GM12878 (cell line): ENCODE data around the gene MRPL30. TPM values are rescaled to one million over a fixed set of nuclear protein-coding genes. Genes with fewer than 3 reads are reported as not detected.

ENCODE experiments used
- BHLHE40 ChIP-seq, 2 experiments: fragments of 450-650 bp in 1 of 2; IDR thresholded peaks; 2 replicates each; pipeline ENCODE4 v1.6.1; 2011 to 2017; ENCODE audit warnings: low read depth in 2 of 2, borderline replicate concordance in 1 of 2, improper control_type of control experiment in 1 of 2, low read length in 1 of 2, mild to moderate bottlenecking in 1 of 2
- CHD4 ChIP-seq: fragments of 200-600 bp; sonication (generic); IDR thresholded peaks from 2 replicates; pipeline ENCODE4 v1.6.1; 2016; ENCODE audit warnings: mild to moderate bottlenecking
- EZH2 ChIP-seq: IDR thresholded peaks from 2 replicates; pipeline ENCODE4 v1.6.1; 2012; ENCODE audit warnings: low read depth, mild to moderate bottlenecking, control low read depth, inconsistent platforms, low read length, borderline replicate concordance; ENCODE audit not compliant: control insufficient read depth
- GABPA ChIP-seq: IDR thresholded peaks from 2 replicates; pipeline ENCODE4 v1.6.1; 2014; ENCODE audit warnings: antibody characterized with exemption, low read depth, mild to moderate bottlenecking, inconsistent platforms
- JUNB ChIP-seq: IDR thresholded peaks from 2 replicates; pipeline ENCODE4 v1.6.1; 2016; ENCODE audit warnings: antibody characterized with exemption, mild to moderate bottlenecking
- MEF2A ChIP-seq: IDR thresholded peaks from 2 replicates; pipeline ENCODE4 v1.6.1; 2011; ENCODE audit warnings: low read depth, mild to moderate bottlenecking, low read length, moderate library complexity; ENCODE audit not compliant: insufficient read depth
- MYC ChIP-seq: IDR thresholded peaks from 2 replicates; pipeline ENCODE4 v1.6.1; 2011; ENCODE audit warnings: mild to moderate bottlenecking, low read length, moderate library complexity, inconsistent platforms; ENCODE audit not compliant: insufficient read depth, insufficient replicate concordance, insufficient read length, severe bottlenecking
- NFIC ChIP-seq: IDR thresholded peaks from 2 replicates; pipeline ENCODE4 v1.6.1; 2012; ENCODE audit warnings: low read depth, mild to moderate bottlenecking, inconsistent platforms, low read length, moderate library complexity
- PML ChIP-seq: IDR thresholded peaks from 2 replicates; pipeline ENCODE4 v1.6.1; 2012; ENCODE audit warnings: low read length, inconsistent platforms
- RELA ChIP-seq: fragments of 450-650 bp; IDR thresholded peaks from 2 replicates; pipeline ENCODE4 v1.8.0; 2014; ENCODE audit warnings: borderline replicate concordance; ENCODE audit not compliant: partially characterized antibody
- SMAD1 ChIP-seq: fragments of 450-650 bp; IDR thresholded peaks from 2 replicates; pipeline ENCODE4 v1.6.1; 2018; ENCODE audit warnings: mild to moderate bottlenecking, low read depth; ENCODE audit not compliant: partially characterized antibody
- SMAD5 ChIP-seq: IDR thresholded peaks from 2 replicates; pipeline ENCODE4 v1.6.1; 2016; ENCODE audit warnings: antibody characterized with exemption, low read depth
- TCF3 ChIP-seq: IDR thresholded peaks from 2 replicates; pipeline ENCODE4 v1.6.1; 2012; ENCODE audit warnings: low read depth, mild to moderate bottlenecking, low read length, borderline replicate concordance; ENCODE audit not compliant: insufficient read depth
- YY1 ChIP-seq: IDR thresholded peaks from 2 replicates; pipeline ENCODE4 v1.6.1; 2011; ENCODE audit warnings: low read depth, mild to moderate bottlenecking, low read length
- polyA plus RNA-seq, 11 experiments: library from polyadenylated mRNA; depleted of rRNA in 4 of 11; unstranded in 6 of 11; stranded (reverse) in 5 of 11; fragments of >200 nt; fragmentation: Nextera tagmentation in 4 of 11; fragmentation: Illumina TruSeq in 1 of 11; extraction: Ambion mirVana in 4 of 11; extraction: Trizol in 1 of 11; gene quantifications; 1 replicate in 1 of 11; 2 replicates in 10 of 11; pipeline versions ENCODE4 v1.2.1 to v1.2.3, GENCODE V29; 2011 to 2016; ENCODE audit warnings: inconsistent platforms in 2 of 11, missing spikeins in 2 of 11, low read depth in 1 of 11
- total RNA-seq, 4 experiments: library from RNA; depleted of rRNA in 3 of 4; stranded (reverse); fragments of >200 nt in 3 of 4; fragmentation: Illumina TruSeq in 1 of 4; extraction: Trizol in 1 of 4; gene quantifications; 2 replicates each; pipeline versions ENCODE4 v1.2.1 to v1.2.3, GENCODE V29; 2013 to 2021
- TF ChIP-seq, protein P1 (sequence below): fragments of 450-650 bp; IDR thresholded peaks from 2 replicates; pipeline ENCODE4 v1.6.1; 2018; ENCODE audit warnings: borderline replicate concordance, mild to moderate bottlenecking; ENCODE audit not compliant: partially characterized antibody
- TF ChIP-seq, protein P2 (sequence below): fragments of 450-650 bp; IDR thresholded peaks from 2 replicates; pipeline ENCODE4 v1.6.1; 2017; ENCODE audit warnings: mild to moderate bottlenecking
- TF ChIP-seq, protein P3 (sequence below): fragments of 450-650 bp; IDR thresholded peaks from 2 replicates; pipeline ENCODE4 v1.6.1; 2016; ENCODE audit warnings: mild to moderate bottlenecking
- TF ChIP-seq, protein P4 (sequence below): fragments of 450-650 bp; IDR thresholded peaks from 2 replicates; pipeline ENCODE4 v1.6.1; 2017; ENCODE audit warnings: mild to moderate bottlenecking, low read depth, inconsistent platforms; ENCODE audit not compliant: poor library complexity, severe bottlenecking
- TF ChIP-seq, protein P5 (sequence below): IDR thresholded peaks from 2 replicates; pipeline ENCODE4 v1.6.1; 2011; ENCODE audit warnings: mild to moderate bottlenecking, low read depth, low read length, moderate library complexity; ENCODE audit not compliant: insufficient replicate concordance

Gene MRPL30
- total and polyA plus RNA-seq, 10 of the 15 experiments (the other 5 are each of a cell fraction or from before 2014, with no cell fraction given): 33.6 to 63.3 (median 40.1) TPM

DNA sequence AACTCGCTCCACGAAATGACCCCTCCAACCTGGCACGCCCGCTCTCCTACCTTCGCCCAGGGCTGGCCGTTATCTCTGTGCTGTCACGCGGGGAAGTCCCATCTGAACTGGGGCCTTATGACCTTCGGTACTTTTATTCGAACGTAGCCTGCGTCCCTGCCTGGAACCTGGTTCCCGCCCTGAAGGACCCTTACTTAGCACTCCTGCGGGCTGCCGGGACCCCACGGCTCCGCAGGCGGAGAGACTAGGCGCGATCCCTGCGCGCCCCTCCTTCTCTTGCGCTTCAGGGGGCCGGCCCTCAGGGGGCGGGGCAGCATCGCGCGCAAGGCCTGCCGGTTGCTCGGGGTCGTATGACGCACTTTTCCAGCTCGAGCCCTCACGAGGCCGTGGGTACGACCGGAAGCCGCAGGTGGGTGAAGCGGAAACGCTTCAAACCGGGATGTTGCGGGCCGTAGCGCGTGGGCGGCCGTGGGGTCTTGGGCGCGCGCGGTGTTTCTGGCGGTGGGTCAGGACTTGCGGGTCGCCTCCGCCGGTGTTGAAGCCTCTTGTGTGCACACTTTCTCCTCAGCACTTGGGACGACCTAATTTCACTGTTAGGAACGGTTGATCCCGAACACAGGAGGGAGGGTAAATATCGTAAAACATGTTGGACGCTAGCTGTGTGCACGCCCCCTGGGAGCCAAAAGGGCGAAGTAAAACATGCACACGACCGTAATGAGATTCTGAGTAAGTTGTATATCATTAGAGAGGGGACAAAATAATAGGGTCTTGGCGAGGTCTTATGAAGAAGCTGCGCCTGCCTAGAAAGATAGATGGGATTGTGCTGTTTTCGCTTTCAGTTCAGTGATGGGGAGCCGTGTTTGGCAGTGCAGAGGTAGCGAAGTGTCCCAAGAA is 26.1 kb upstream of the MRPL30 start, which contains the start of the genes LIPT1 and TSGA10 (continued):
- TF ChIP-seq, protein P1, sequence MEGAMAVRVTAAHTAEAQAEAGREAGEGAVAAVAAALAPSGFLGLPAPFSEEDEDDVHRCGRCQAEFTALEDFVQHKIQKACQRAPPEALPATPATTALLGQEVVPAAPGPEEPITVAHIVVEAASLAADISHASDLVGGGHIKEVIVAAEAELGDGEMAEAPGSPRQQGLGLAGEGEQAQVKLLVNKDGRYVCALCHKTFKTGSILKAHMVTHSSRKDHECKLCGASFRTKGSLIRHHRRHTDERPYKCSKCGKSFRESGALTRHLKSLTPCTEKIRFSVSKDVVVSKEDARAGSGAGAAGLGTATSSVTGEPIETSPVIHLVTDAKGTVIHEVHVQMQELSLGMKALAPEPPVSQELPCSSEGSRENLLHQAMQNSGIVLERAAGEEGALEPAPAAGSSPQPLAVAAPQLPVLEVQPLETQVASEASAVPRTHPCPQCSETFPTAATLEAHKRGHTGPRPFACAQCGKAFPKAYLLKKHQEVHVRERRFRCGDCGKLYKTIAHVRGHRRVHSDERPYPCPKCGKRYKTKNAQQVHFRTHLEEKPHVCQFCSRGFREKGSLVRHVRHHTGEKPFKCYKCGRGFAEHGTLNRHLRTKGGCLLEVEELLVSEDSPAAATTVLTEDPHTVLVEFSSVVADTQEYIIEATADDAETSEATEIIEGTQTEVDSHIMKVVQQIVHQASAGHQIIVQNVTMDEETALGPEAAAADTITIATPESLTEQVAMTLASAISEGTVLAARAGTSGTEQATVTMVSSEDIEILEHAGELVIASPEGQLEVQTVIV: no peak
- TF ChIP-seq NFIC (peak; percentile 61; the same call in 1 of the 2 replicates), RELA (peak; percentile 45), MYC (no peak), SMAD1 (no peak), CHD4 (no peak), BHLHE40 (IDR thresholded peaks at IDR 0.05; ENCODE audit: borderline replicate concordance in 1 of 2, low read depth in 2 of 2, low read length in 1 of 2) (peak; percentile 90 to 97), SMAD5 (peak; percentile 62; the same call in 1 of the 2 replicates), JUNB (no peak), EZH2 (no peak), GABPA (peak; percentile 83), MEF2A (peak; percentile 68; the same call in 1 of the 2 replicates), PML (peak; percentile 94), TCF3 (peak; percentile 95), YY1 (peak; percentile 41)
- TF ChIP-seq, protein P2, sequence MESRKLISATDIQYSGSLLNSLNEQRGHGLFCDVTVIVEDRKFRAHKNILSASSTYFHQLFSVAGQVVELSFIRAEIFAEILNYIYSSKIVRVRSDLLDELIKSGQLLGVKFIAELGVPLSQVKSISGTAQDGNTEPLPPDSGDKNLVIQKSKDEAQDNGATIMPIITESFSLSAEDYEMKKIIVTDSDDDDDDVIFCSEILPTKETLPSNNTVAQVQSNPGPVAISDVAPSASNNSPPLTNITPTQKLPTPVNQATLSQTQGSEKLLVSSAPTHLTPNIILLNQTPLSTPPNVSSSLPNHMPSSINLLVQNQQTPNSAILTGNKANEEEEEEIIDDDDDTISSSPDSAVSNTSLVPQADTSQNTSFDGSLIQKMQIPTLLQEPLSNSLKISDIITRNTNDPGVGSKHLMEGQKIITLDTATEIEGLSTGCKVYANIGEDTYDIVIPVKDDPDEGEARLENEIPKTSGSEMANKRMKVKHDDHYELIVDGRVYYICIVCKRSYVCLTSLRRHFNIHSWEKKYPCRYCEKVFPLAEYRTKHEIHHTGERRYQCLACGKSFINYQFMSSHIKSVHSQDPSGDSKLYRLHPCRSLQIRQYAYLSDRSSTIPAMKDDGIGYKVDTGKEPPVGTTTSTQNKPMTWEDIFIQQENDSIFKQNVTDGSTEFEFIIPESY: no peak
- TF ChIP-seq, protein P3, sequence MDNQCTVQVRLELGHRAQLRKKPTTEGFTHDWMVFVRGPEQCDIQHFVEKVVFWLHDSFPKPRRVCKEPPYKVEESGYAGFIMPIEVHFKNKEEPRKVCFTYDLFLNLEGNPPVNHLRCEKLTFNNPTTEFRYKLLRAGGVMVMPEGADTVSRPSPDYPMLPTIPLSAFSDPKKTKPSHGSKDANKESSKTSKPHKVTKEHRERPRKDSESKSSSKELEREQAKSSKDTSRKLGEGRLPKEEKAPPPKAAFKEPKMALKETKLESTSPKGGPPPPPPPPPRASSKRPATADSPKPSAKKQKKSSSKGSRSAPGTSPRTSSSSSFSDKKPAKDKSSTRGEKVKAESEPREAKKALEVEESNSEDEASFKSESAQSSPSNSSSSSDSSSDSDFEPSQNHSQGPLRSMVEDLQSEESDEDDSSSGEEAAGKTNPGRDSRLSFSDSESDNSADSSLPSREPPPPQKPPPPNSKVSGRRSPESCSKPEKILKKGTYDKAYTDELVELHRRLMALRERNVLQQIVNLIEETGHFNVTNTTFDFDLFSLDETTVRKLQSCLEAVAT: peak; percentile 85
- TF ChIP-seq, protein P4, sequence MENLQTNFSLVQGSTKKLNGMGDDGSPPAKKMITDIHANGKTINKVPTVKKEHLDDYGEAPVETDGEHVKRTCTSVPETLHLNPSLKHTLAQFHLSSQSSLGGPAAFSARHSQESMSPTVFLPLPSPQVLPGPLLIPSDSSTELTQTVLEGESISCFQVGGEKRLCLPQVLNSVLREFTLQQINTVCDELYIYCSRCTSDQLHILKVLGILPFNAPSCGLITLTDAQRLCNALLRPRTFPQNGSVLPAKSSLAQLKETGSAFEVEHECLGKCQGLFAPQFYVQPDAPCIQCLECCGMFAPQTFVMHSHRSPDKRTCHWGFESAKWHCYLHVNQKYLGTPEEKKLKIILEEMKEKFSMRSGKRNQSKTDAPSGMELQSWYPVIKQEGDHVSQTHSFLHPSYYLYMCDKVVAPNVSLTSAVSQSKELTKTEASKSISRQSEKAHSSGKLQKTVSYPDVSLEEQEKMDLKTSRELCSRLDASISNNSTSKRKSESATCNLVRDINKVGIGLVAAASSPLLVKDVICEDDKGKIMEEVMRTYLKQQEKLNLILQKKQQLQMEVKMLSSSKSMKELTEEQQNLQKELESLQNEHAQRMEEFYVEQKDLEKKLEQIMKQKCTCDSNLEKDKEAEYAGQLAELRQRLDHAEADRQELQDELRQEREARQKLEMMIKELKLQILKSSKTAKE: no peak
- TF ChIP-seq, protein P5, sequence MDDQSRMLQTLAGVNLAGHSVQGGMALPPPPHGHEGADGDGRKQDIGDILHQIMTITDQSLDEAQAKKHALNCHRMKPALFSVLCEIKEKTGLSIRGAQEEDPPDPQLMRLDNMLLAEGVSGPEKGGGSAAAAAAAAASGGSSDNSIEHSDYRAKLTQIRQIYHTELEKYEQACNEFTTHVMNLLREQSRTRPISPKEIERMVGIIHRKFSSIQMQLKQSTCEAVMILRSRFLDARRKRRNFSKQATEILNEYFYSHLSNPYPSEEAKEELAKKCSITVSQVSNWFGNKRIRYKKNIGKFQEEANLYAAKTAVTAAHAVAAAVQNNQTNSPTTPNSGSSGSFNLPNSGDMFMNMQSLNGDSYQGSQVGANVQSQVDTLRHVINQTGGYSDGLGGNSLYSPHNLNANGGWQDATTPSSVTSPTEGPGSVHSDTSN: no peak
